HepG2 (cell line): Measurements from ENCODE around the gene DHX30. TPM values are rescaled to one million over a fixed set of nuclear protein-coding genes. Genes with fewer than 3 reads are reported as not detected.

Experiments
- ATAC-seq: fragments of 200-7000 bp; cut with Tn5 transposase; 3 replicates; pipeline ENCODE4 v1.9.1; 2020; ENCODE audit warnings: mild to moderate bottlenecking, moderate library complexity
- Bru-seq: library from RNA; stranded (reverse); fragments of 400-500 nt; gene quantifications from one replicate; lab custom pipeline; 2021; lab: Mats Ljungman, UMichigan
- BruChase-seq, 2 experiments: library from RNA; stranded (reverse); fragments of 400-500 nt; gene quantifications; one replicate each; lab custom pipeline; 2021; lab: Mats Ljungman, UMichigan
- BruUV-seq: library from RNA; stranded (reverse); fragments of 400-500 nt; replicated peaks from 2 replicates; lab custom pipeline; 2021; lab: Mats Ljungman, UMichigan
- CTCF ChIA-PET: fragments of 300-600 bp; formaldehyde crosslinking; extraction: SDS; loops from one replicate; lab custom pipeline; 2021; ENCODE audit warnings: low total read pairs, inconsistent platforms, low intra/inter-chr PET ratio; lab: Yijun Ruan, JAX
- POLR2A ChIA-PET: fragments of 350-600 bp; sonication (Branson Sonifier 250); formaldehyde crosslinking; loops from one replicate; lab custom pipeline; 2020; ENCODE audit warnings: antibody characterized with exemption, inconsistent platforms; lab: Yijun Ruan, JAX
- DNase-seq: peaks from one replicate; pipeline ENCODE4 v3.0.0-alpha.2; 2015; ENCODE audit warnings: low spot score
- FAIRE-seq: peaks from 3 replicates; lab custom pipeline; 2011; peaks lifted over from hg19 to GRCh38; lab: Jason Lieb, UNC
- H2AFZ ChIP-seq: one replicate; pipeline ENCODE4 v1.6.1; 2011; ENCODE audit warnings: low read length, inconsistent platforms
- H3K27ac ChIP-seq: fragments of 300-600 bp; 3 replicates; pipeline ENCODE4 v1.8.0; 2011; ENCODE audit warnings: mixed run types, mild to moderate bottlenecking, mixed read lengths, low read length, inconsistent platforms; ENCODE audit not compliant: insufficient read depth; ENCODE audit errors: extremely low read length
- H3K27me3 ChIP-seq, 2 experiments: fragments of 200-600 bp in 1 of 2; 2 replicates in 1 of 2; 3 replicates in 1 of 2; pipeline versions ENCODE4 v1.6.0 to v1.8.0; 2011; ENCODE audit warnings: low read length in 2 of 2, mild to moderate bottlenecking in 2 of 2, moderate library complexity in 2 of 2, inconsistent platforms in 1 of 2; ENCODE audit not compliant: insufficient read depth in 2 of 2, control insufficient read depth in 1 of 2
- H3K36me3 ChIP-seq, 2 experiments: fragments of 200-600 bp in 1 of 2; replicated peaks in 1 of 2; 2 replicates in 1 of 2; 3 replicates in 1 of 2; pipeline versions ENCODE4 v1.5.1 to v1.8.0; 2011; ENCODE audit warnings: low read length in 2 of 2, inconsistent platforms in 1 of 2; ENCODE audit not compliant: insufficient read depth in 2 of 2, control insufficient read depth in 1 of 2
- H3K4me1 ChIP-seq: 2 replicates; pipeline ENCODE4 v1.5.1; 2012; ENCODE audit warnings: low read length, inconsistent platforms; ENCODE audit not compliant: insufficient read depth
- H3K4me2 ChIP-seq: 2 replicates; pipeline ENCODE4 v1.6.0; 2011; ENCODE audit warnings: low read depth, low read length, inconsistent platforms
- H3K4me3 ChIP-seq, 3 experiments: fragments of 200-600 bp in 1 of 3; sonication (generic), shearing (Covaris generic) in 1 of 3; replicated peaks in 1 of 3; 2 replicates each; pipeline ENCODE4 v1.5.1; 2011 to 2016; ENCODE audit warnings: low read length in 3 of 3, inconsistent platforms in 2 of 3, low read depth in 2 of 3, mild to moderate bottlenecking in 2 of 3, control low read depth in 1 of 3, mixed read lengths in 1 of 3; ENCODE audit not compliant: insufficient read depth in 1 of 3
- H3K79me2 ChIP-seq: one replicate; pipeline ENCODE4 v1.6.1; 2011; ENCODE audit warnings: low read length, inconsistent platforms; ENCODE audit not compliant: insufficient read depth
- H3K9ac ChIP-seq: 2 replicates; pipeline ENCODE4 v1.6.0; 2011; ENCODE audit warnings: mild to moderate bottlenecking, low read depth, low read length, inconsistent platforms; ENCODE audit not compliant: insufficient read depth
- H3K9me3 ChIP-seq: 2 replicates; pipeline ENCODE4 v1.5.1; 2012; ENCODE audit warnings: mild to moderate bottlenecking, low read length
- H4K20me1 ChIP-seq: 2 replicates; pipeline ENCODE4 v1.6.0; 2011; ENCODE audit warnings: inconsistent platforms, mild to moderate bottlenecking, low read length, moderate library complexity; ENCODE audit not compliant: insufficient read depth
- ARID2 ChIP-seq: sonication (generic); formaldehyde crosslinking; IDR thresholded peaks from 2 replicates; pipeline ENCODE4 v1.8.1; 2022; ENCODE audit warnings: mild to moderate bottlenecking, missing genetic modification reagents, borderline replicate concordance
- DMAP1 ChIP-seq: IDR thresholded peaks from 2 replicates; pipeline ENCODE4 v1.6.1; 2016
- DMTF1 ChIP-seq: sonication (generic); formaldehyde crosslinking; IDR thresholded peaks from 2 replicates; pipeline ENCODE4 v1.4.0; 2020; ENCODE audit warnings: mild to moderate bottlenecking, missing genetic modification reagents
- NFIB ChIP-seq: sonication (generic); formaldehyde crosslinking; IDR thresholded peaks from 2 replicates; pipeline ENCODE4 v1.9.0; 2021; ENCODE audit warnings: missing genetic modification reagents, mild to moderate bottlenecking, borderline replicate concordance
- SATB2 ChIP-seq: sonication (generic); formaldehyde crosslinking; IDR thresholded peaks from 2 replicates; pipeline ENCODE4 v1.5.0; 2020; ENCODE audit warnings: missing genetic modification reagents
- ZNF17 ChIP-seq: sonication (generic); formaldehyde crosslinking; IDR thresholded peaks from 2 replicates; pipeline ENCODE4 v1.5.0; 2020; ENCODE audit warnings: mild to moderate bottlenecking, missing genetic modification reagents
- ZNF234 ChIP-seq: sonication (generic); formaldehyde crosslinking; conservative IDR thresholded peaks from 2 replicates; pipeline ENCODE4 v1.5.1; 2020; ENCODE audit warnings: mild to moderate bottlenecking, missing genetic modification reagents
- ZNF256 ChIP-seq: sonication (generic); formaldehyde crosslinking; conservative IDR thresholded peaks from 2 replicates; pipeline ENCODE4 v1.4.0; 2020; ENCODE audit warnings: missing genetic modification reagents
- ZNF282 ChIP-seq: fragments of 450-650 bp; IDR thresholded peaks from 2 replicates; pipeline ENCODE4 v1.6.1; 2018; ENCODE audit not compliant: partially characterized antibody
- ZNF549 ChIP-seq: sonication (generic); formaldehyde crosslinking; IDR thresholded peaks from 2 replicates; pipeline ENCODE4 v1.5.0; 2020; ENCODE audit warnings: missing genetic modification reagents
- WGBS: methylation state at CpG from one replicate; pipeline ENCODE4 v1.1.6; 2017; ENCODE audit warnings: low lambda C conversion rate; 5-methylcytosine and 5-hydroxymethylcytosine counted together
- in situ Hi-C: cut with HindIII; loops from 2 replicates; pipeline ENCODE4 v1.10.0; 2017; ENCODE audit warnings: low pct_unique_long_range_greater_than_20kb; ENCODE audit not compliant: extremely low pct_ligation_motif_present
- intact Hi-C: fragments of 100-400 bp; cut with micrococcal nuclease; formaldehyde crosslinking; loops from one replicate; pipeline ENCODE4 v1.10.0; 2022; ENCODE audit not compliant: unreplicated experiment
- long read RNA-seq, 2 experiments: library from RNA in 1 of 2; library from polyadenylated mRNA in 1 of 2; stranded (forward) in 1 of 2; unstranded in 1 of 2; transcript quantifications; one replicate each; pipeline ENCODE4 v2.0.0, GENCODE V29; 2019 to 2022
- polyA minus RNA-seq, 3 experiments: library from RNA; depleted of rRNA, polyadenylated mRNA; stranded (reverse); fragments of >200 nt; gene quantifications; 2 replicates each; pipeline ENCODE4 v1.2.3, GENCODE V29; 2011; ENCODE audit warnings: low replicate concordance in 1 of 3
- polyA plus RNA-seq, 8 experiments: library from polyadenylated mRNA; depleted of rRNA in 3 of 8; stranded (reverse) in 7 of 8; unstranded in 1 of 8; fragments of >200 nt; fragmentation: Illumina TruSeq in 4 of 8; extraction: Trizol in 4 of 8; gene quantifications; 2 replicates each; pipeline versions ENCODE4 v1.2.1 to v1.2.3, GENCODE V29; 2011 to 2016; ENCODE audit warnings: low read depth in 4 of 8, missing spikeins in 1 of 8, mixed read lengths in 1 of 8; ENCODE audit not compliant: insufficient read depth in 1 of 8
- total RNA-seq, 5 experiments: library from RNA; depleted of rRNA; stranded (reverse); fragments of >200 nt; fragmentation: Illumina TruSeq; extraction: Trizol; gene quantifications; 2 replicates each; pipeline ENCODE4 v1.2.3, GENCODE V29; 2016; ENCODE audit warnings: low read depth in 1 of 5
- TF ChIP-seq, protein P1 (sequence below): IDR thresholded peaks from 2 replicates; pipeline ENCODE4 v1.6.1; 2016; ENCODE audit warnings: control low read depth
- TF ChIP-seq, protein P2 (sequence below): sonication (generic); formaldehyde crosslinking; conservative IDR thresholded peaks from 2 replicates; pipeline ENCODE4 v1.8.0; 2022; ENCODE audit warnings: missing genetic modification reagents

The DHX30 gene
- total RNA-seq (2016; rRNA removed; fragmentation: Illumina TruSeq; extraction: Trizol): 45.6 and 59.4 TPM in 2 replicates
- total RNA-seq (2016; cell fraction: cytosol; rRNA removed; fragmentation: Illumina TruSeq; extraction: Trizol; ENCODE audit: low read depth): 13.6 and 17.0 TPM in 2 replicates
- 38.6 and 62.5 TPM in 2 replicates for total RNA-seq (2016; cell fraction: insoluble cytoplasmic fraction; rRNA removed; fragmentation: Illumina TruSeq; extraction: Trizol)
- total RNA-seq (2016; cell fraction: membrane; rRNA removed; fragmentation: Illumina TruSeq; extraction: Trizol): 22.4 and 24.3 TPM in 2 replicates
- total RNA-seq (2016; cell fraction: nucleus; rRNA removed; fragmentation: Illumina TruSeq; extraction: Trizol): 62.9 and 74.7 TPM in 2 replicates
- polyA plus RNA-seq (2011; rRNA removed): 30.6 and 40.7 TPM in 2 replicates
- polyA plus RNA-seq (2011; cell fraction: cytosol; rRNA removed): 28.3 and 39.0 TPM in 2 replicates
- polyA plus RNA-seq (2011; cell fraction: nucleus; rRNA removed): 163 and 197 TPM in 2 replicates
- 24.2 and 29.1 TPM in 2 replicates for polyA plus RNA-seq (2012)
- polyA plus RNA-seq (2016; cell fraction: cytosol; fragmentation: Illumina TruSeq; extraction: Trizol; ENCODE audit: low read depth): 11.0 and 12.5 TPM in 2 replicates
- polyA plus RNA-seq (2016; cell fraction: insoluble cytoplasmic fraction; fragmentation: Illumina TruSeq; extraction: Trizol; ENCODE audit: low read depth): 25.7 and 33.1 TPM in 2 replicates
- polyA plus RNA-seq (2016; cell fraction: membrane; fragmentation: Illumina TruSeq; extraction: Trizol; ENCODE audit: low read depth): 9.0 and 9.5 TPM in 2 replicates
- 92.0 and 98.7 TPM in 2 replicates for polyA plus RNA-seq (2016; cell fraction: nucleus; fragmentation: Illumina TruSeq; extraction: Trizol; ENCODE audit: insufficient read depth, low read depth)
- 105 and 153 TPM in 2 replicates for polyA minus RNA-seq (2011; rRNA and poly(A)+ RNA removed; ENCODE audit: low replicate concordance)
- 32.0 and 32.5 TPM in 2 replicates for polyA minus RNA-seq (2011; cell fraction: cytosol; rRNA and poly(A)+ RNA removed)
- 66.0 and 72.5 TPM in 2 replicates for polyA minus RNA-seq (2011; cell fraction: nucleus; rRNA and poly(A)+ RNA removed)
- Bru-seq, nascent RNA: percentile 69 among the genes with signal in this experiment
- percentile 83 among the genes with signal in this experiment for BruChase-seq, experiment 1, labeled RNA remaining after a 6-hour chase
- BruChase-seq, experiment 2, labeled RNA remaining after a 2-hour chase: percentile 77 among the genes with signal in this experiment
- long read RNA-seq, experiment 1, full-length matches to known transcripts: 28 of 54 reads
- long read RNA-seq, experiment 1, partial matches to known transcripts: 18 of 54 reads
- long read RNA-seq, experiment 1, other reads (novel, unspliced or antisense): 8 of 54 reads
- long read RNA-seq, experiment 2, full-length matches to known transcripts: 56 of 114 reads
- long read RNA-seq, experiment 2, partial matches to known transcripts: 46 of 114 reads
- long read RNA-seq, experiment 2, other reads (novel, unspliced or antisense): 12 of 114 reads

DNA sequence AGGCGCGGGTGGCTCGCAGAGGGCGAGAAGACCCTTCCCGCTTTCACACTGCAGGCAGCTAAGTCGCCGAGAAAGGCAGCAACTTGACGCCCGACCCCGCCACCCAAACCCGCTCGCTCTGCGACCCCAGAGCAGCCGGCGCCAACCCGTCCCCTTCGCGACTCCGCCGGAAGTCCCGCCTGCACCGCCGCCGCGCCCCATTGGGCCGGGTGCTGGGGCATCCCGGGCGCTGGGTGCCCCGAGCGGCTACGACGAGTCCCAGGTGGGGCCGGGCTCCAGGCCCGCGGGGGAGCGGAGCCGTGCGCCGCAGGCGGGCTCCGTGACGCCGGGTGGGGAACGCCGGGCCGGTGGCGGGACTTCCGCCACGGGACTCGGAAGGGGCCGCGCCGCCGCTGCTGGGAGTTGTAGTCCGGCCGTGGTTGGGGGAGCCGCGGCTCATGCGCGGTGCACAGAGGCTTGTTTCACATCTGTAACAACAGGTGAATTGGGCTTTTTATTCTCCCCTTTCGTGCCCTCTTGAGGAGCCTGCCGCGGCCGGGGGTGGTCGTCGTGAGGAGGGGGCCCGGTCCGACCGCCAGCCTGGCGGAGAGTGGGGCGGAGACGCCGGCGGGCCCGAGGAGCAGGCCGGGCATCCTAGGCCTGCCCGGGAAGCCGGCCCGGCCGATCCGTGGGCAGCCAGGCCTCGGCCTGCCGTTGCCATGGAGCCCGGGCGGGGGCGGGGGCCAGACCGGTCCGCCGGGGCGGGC is at the start of gene DHX30:
DHX30 (plus strand) TSS at position 405 of the 746 bp plus-strand sequence. CDS start 7,546 bp downstream, outside the sequence.
- H3K27ac ChIP-seq: peak within 1 kb of the TSS; percentile 87
- DNase-seq: peak; percentile 68
- POLR2A ChIA-PET: interaction anchor here (1.6 kb wide), 1 partner anchor 22 kb away, joined by 14 read pairs; no protein-coding TSS in a partner anchor
- no TSS peak for BruUV-seq
- H3K9ac ChIP-seq: peak within 1 kb of the TSS; percentile 82
- peaks cover 38% of the 10 kb centered on the region for H3K4me1 ChIP-seq
- peaks cover 13% of the 10 kb centered on the region for H3K79me2 ChIP-seq
- FAIRE-seq: no peak
- intact Hi-C loops (no loop called here), in situ Hi-C loops (no loop called here)
- H2AFZ ChIP-seq: peak within 1 kb of the TSS; percentile 76
- peak; percentile 94 for ATAC-seq
- peak within 1 kb of the TSS; percentile 78 to 91 (median 89) for H3K4me3 ChIP-seq
- no peaks in the 10 kb centered on the region for H3K9me3 ChIP-seq
- CTCF ChIA-PET: no interaction called here
- no CpG with 5 or more reads among the region's 90 CpGs for WGBS
- no peaks in the 10 kb centered on the region for H4K20me1 ChIP-seq
- 0 out of 5 replicates have a peak, but pooled peaks cover 0 to 3% of the 10 kb centered on the region in 2 experiments for H3K36me3 ChIP-seq
- no peaks in the 10 kb centered on the region for H3K27me3 ChIP-seq
- peak within 1 kb of the TSS; percentile 96 for H3K4me2 ChIP-seq
- no peak for TF ChIP-seq ZNF17 (CRISPR knock-in tag)
- no peak for TF ChIP-seq ZNF549
- TF ChIP-seq DMTF1 (CRISPR knock-in tag): no peak
- TF ChIP-seq SATB2 (CRISPR knock-in tag): no peak
- TF ChIP-seq DMAP1 (CRISPR knock-in tag): peak; percentile 56; the same call in 1 of the 2 replicates
- TF ChIP-seq ARID2 (CRISPR knock-in tag): no peak
- peak; percentile 62; the same call in 1 of the 2 replicates for TF ChIP-seq ZNF234 (CRISPR knock-in tag)
- no peak for TF ChIP-seq ZNF282
- TF ChIP-seq, protein P1, sequence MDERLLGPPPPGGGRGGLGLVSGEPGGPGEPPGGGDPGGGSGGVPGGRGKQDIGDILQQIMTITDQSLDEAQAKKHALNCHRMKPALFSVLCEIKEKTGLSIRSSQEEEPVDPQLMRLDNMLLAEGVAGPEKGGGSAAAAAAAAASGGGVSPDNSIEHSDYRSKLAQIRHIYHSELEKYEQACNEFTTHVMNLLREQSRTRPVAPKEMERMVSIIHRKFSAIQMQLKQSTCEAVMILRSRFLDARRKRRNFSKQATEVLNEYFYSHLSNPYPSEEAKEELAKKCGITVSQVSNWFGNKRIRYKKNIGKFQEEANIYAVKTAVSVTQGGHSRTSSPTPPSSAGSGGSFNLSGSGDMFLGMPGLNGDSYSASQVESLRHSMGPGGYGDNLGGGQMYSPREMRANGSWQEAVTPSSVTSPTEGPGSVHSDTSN: no peak
- no peak for TF ChIP-seq ZNF256
- TF ChIP-seq, protein P2, sequence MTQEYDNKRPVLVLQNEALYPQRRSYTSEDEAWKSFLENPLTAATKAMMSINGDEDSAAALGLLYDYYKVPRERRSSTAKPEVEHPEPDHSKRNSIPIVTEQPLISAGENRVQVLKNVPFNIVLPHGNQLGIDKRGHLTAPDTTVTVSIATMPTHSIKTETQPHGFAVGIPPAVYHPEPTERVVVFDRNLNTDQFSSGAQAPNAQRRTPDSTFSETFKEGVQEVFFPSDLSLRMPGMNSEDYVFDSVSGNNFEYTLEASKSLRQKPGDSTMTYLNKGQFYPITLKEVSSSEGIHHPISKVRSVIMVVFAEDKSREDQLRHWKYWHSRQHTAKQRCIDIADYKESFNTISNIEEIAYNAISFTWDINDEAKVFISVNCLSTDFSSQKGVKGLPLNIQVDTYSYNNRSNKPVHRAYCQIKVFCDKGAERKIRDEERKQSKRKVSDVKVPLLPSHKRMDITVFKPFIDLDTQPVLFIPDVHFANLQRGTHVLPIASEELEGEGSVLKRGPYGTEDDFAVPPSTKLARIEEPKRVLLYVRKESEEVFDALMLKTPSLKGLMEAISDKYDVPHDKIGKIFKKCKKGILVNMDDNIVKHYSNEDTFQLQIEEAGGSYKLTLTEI: no peak
- no peak for TF ChIP-seq NFIB
